Colonic mucosa (tissue), 4 donors: ENCODE measurements around the gene TMEM213. TPM values are rescaled to one million over a fixed set of nuclear protein-coding genes. Genes with fewer than 3 reads are reported as not detected.

Experiments used
- DNase-seq: peaks from one replicate; pipeline ENCODE4 v3.0.0-alpha.2; 2020
- H3K27ac ChIP-seq: fragments of 200-600 bp; one replicate; pipeline ENCODE4 v1.8.0; 2021
- H3K27me3 ChIP-seq: fragments of 200-600 bp; one replicate; pipeline ENCODE4 v1.8.0; 2021
- H3K36me3 ChIP-seq: fragments of 200-600 bp; one replicate; pipeline ENCODE4 v1.8.0; 2021
- H3K4me1 ChIP-seq: fragments of 200-600 bp; one replicate; pipeline ENCODE4 v1.8.0; 2021; ENCODE audit warnings: mild to moderate bottlenecking
- H3K4me3 ChIP-seq: fragments of 200-600 bp; one replicate; pipeline ENCODE4 v1.8.0; 2021
- H3K9ac ChIP-seq, 2 donors: one replicate each; pipeline ENCODE4 v1.7.0; 2013; ENCODE audit warnings: control low read depth in 2 of 2, low read depth in 2 of 2, low read length in 2 of 2
- H3K9me3 ChIP-seq: fragments of 200-600 bp; one replicate; pipeline ENCODE4 v1.8.0; 2021
- intact Hi-C: fragments of 100-400 bp; cut with DNase I; formaldehyde crosslinking; loops from one replicate; pipeline ENCODE4 v1.14.1; 2022
- total RNA-seq, 2 donors: library from RNA; stranded (reverse); fragmentation: NEBNext Ultra II Directional in 1 of 2; extraction: Animal tissue kit (Norgen Biotek cat#: 25700) in 1 of 2; gene quantifications; one replicate each; pipeline ENCODE4 v1.2.1, GENCODE V29; 2021
- TF ChIP-seq, protein P1 (sequence below): fragments of 200-600 bp; IDR thresholded peaks from one replicate; pipeline ENCODE4 v1.8.0; 2022; ENCODE audit warnings: antibody characterized with exemption, mild to moderate bottlenecking
- donor health status: healthy.
- donor health status: DM: no; HTN: no; CAD: no.
- donor health status: DM: no; HTN: no; CAD: no.

The TMEM213 gene
- total RNA-seq, 2 donors from 2014 or later, result not detected

DNA sequence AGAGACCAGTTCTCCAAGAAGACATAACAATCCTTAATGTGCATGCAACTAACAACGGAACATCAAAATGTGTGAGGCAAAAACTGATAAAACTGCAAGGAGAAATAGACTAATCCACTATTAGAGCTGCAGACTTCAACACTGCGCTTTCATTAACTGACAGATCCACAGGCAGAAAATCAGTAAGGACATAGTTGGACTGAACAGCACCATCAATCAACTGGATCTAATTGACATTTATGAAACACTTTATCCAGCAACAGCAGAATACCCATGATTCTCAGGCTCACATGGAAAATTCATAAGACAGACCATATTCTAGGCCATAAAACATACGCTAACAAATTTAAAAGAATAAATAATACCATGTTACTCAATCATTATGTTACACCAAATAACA is 21.8 kb downstream of the TMEM213 start:
- H3K9me3 ChIP-seq, result no peaks in the 10 kb centered on the region
- H3K9ac ChIP-seq, result no peak overlapping the region
- no peak for DNase-seq
- no peaks in the 10 kb centered on the region for H3K27me3 ChIP-seq
- intact Hi-C loops, result no loop called here
- TF ChIP-seq, protein P1, sequence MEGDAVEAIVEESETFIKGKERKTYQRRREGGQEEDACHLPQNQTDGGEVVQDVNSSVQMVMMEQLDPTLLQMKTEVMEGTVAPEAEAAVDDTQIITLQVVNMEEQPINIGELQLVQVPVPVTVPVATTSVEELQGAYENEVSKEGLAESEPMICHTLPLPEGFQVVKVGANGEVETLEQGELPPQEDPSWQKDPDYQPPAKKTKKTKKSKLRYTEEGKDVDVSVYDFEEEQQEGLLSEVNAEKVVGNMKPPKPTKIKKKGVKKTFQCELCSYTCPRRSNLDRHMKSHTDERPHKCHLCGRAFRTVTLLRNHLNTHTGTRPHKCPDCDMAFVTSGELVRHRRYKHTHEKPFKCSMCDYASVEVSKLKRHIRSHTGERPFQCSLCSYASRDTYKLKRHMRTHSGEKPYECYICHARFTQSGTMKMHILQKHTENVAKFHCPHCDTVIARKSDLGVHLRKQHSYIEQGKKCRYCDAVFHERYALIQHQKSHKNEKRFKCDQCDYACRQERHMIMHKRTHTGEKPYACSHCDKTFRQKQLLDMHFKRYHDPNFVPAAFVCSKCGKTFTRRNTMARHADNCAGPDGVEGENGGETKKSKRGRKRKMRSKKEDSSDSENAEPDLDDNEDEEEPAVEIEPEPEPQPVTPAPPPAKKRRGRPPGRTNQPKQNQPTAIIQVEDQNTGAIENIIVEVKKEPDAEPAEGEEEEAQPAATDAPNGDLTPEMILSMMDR, result no peak
- no peak overlapping the region for H3K27ac ChIP-seq
- H3K36me3 ChIP-seq, result no peaks in the 10 kb centered on the region
- no peak overlapping the region for H3K4me3 ChIP-seq
- no peaks in the 10 kb centered on the region for H3K4me1 ChIP-seq

DNA sequence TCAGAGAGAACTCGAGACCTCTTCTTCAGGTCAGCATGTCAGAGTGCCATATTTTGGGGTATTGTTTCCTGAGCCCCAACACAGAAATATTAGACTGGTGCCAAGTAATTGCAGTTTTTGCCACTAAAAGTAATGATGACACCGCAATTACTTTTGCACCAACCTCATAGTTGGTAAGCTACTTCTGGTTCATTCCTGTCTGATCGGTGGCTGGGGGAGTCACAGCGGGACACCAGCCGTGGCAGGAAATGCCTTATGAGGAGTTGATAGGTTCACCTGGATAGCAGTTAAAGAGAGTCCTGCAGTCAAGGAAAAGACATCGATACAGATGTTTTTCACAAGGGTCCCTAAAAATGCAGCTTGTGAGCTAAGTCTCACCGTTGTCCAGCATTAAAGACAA is 24.1 kb downstream of the TMEM213 start:
- intact Hi-C loops, result no loop called here
- TF ChIP-seq, protein P1, result no peak
- H3K27me3 ChIP-seq, result no peaks in the 10 kb centered on the region
- no peaks in the 10 kb centered on the region for H3K9me3 ChIP-seq
- H3K9ac ChIP-seq, result no peak overlapping the region
- no peaks in the 10 kb centered on the region for H3K4me1 ChIP-seq
- no peak overlapping the region for H3K27ac ChIP-seq
- H3K4me3 ChIP-seq, result no peak overlapping the region
- no peaks in the 10 kb centered on the region for H3K36me3 ChIP-seq
- DNase-seq, result no peak

DNA sequence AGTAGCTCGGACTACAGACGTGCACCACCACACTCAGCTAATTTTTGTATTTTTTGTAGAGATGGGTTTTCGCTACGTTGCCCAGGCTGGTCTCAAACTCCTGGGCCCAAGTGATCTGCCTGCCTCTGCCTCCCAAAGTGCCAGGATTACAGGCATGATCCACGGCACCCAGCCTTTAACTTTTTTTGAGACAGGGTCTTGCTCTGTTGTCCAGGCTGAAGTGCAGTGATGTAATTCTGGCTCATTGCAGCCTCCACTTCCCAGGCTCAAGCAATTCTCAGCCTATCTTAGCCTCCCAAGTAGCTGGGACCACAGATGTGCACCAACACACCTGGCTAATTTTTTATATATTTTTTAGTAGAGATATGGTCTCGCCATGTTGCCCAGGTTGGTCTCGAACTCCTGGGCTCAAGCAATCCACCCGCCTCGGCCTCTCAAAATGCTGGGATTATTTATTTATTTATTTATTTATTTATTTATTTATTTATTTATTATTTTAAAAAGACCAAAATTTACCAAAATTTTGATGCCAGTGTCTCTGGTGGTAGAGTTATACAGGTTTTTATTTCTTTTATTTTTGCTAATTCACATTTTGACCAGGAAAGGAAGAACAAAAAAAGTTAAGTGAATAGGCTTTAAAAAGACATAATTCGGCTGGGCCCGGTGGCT is 25.2 kb downstream of the TMEM213 start:
- H3K4me3 ChIP-seq, result no peak overlapping the region
- no peak overlapping the region for H3K9ac ChIP-seq
- H3K27ac ChIP-seq, result no peak overlapping the region
- no peak for DNase-seq
- no peaks in the 10 kb centered on the region for H3K36me3 ChIP-seq
- TF ChIP-seq, protein P1, result no peak
- no peaks in the 10 kb centered on the region for H3K4me1 ChIP-seq
- H3K27me3 ChIP-seq, result no peaks in the 10 kb centered on the region
- intact Hi-C loops, result no loop called here
- no peaks in the 10 kb centered on the region for H3K9me3 ChIP-seq

DNA sequence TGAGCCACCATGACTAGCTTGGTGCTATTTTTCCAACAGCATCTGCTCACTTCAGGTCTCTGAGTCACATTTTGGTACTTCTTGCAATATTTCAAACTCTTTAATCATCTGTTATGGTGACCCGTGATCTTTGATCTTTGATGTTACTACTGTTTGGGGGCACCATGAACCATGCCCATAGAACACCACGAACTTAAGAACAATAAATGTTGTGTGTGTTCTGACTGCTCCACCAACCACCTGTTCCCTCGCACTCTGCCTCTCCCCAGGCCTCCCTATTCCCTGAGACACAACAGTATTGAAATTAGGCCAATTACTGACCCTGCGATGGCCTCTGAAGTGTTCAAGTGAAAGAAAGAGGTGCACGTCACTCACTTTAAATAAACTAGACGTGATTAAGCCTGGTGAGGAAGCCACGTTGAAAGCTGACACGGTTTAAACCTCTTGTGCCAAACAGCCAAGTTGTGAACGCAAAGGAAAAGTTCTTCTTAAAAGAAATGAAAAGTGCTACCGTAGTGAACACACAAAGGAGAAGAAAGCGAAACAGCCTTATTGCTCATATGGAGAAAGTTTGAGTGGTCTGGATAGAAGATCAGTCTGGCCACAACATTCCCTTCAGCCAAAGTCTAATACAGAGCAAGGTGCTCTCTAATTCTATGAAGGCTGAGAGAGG is 27.4 kb downstream of the TMEM213 start:
- intact Hi-C loops, result no loop called here
- H3K4me3 ChIP-seq, result no peak overlapping the region
- H3K27ac ChIP-seq, result no peak overlapping the region
- H3K9ac ChIP-seq, result no peak overlapping the region
- H3K27me3 ChIP-seq, result no peaks in the 10 kb centered on the region
- H3K9me3 ChIP-seq, result no peaks in the 10 kb centered on the region
- TF ChIP-seq, protein P1, result no peak
- DNase-seq, result no peak
- H3K4me1 ChIP-seq, result no peaks in the 10 kb centered on the region
- H3K36me3 ChIP-seq, result no peaks in the 10 kb centered on the region

DNA sequence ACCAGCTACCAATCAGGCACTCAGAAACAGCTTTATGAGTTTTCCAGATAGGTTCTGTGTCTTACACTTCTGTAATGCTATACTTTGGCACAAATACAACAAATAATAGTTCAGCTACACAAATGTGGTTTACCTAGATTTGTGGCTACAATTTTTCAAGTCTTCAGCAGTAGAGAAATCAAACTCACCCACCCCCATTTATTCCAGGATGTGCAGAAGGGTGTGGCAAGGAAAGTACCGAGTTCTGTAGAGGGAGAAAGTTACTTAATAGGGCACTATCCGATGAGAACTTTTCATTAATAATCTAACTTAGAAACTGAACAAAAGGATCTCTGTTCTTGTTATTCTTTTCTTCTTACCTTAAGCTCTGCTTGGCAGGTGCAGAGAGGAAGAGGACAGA is 30.5 kb downstream of the TMEM213 start:
- intact Hi-C loops, result no loop called here
- Histone ChIP-seq H3K36me3 (no peaks in the 10 kb centered on the region), H3K9ac (no peak overlapping the region), H3K27ac (no peak overlapping the region), H3K4me3 (no peak overlapping the region), H3K27me3 (no peaks in the 10 kb centered on the region), H3K4me1 (no peaks in the 10 kb centered on the region), H3K9me3 (no peaks in the 10 kb centered on the region)
- no peak for DNase-seq
- TF ChIP-seq, protein P1, result no peak
